HT-29 (cell line): ENCODE measurements around the gene MED25. TPM values are rescaled to one million over a fixed set of nuclear protein-coding genes. Genes with fewer than 3 reads are reported as not detected.
A peak's percentile ranks its signal among the peaks of the same experiment; 100 is the strongest.

ENCODE experiments used
- DNase-seq: peaks from one replicate; pipeline ENCODE4 v3.0.0-alpha.2; 2015; ENCODE audit warnings: low spot score
- total RNA-seq: library from RNA; depleted of rRNA; stranded (reverse); fragments of >200 nt; shearing (Covaris generic); gene quantifications from 2 replicates; pipeline ENCODE4 v1.2.3, GENCODE V29; 2014

The MED25 gene
- total RNA-seq, 1 experiment from 2014 or later = 88.3 TPM

DNA sequence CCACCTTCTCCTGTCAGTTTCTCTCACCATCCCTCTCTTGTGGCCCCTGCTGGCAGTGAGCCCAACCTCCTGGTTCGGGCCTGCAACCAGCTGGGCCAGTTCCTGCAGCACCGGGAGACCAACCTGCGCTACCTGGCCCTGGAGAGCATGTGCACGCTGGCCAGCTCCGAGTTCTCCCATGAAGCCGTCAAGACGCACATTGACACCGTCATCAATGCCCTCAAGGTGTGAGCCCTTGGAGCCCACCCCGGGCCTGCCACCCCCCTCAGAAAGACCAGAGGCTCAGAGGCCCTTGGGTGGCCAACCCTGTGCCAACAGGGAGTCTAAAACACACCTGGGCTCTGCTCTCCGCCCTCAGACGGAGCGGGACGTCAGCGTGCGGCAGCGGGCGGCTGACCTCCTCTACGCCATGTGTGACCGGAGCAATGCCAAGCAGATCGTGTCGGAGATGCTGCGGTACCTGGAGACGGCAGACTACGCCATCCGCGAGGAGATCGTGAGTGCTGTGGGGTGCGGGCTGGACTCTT lies 18.8 kb upstream of the MED25 start:
- no peak for DNase-seq

DNA sequence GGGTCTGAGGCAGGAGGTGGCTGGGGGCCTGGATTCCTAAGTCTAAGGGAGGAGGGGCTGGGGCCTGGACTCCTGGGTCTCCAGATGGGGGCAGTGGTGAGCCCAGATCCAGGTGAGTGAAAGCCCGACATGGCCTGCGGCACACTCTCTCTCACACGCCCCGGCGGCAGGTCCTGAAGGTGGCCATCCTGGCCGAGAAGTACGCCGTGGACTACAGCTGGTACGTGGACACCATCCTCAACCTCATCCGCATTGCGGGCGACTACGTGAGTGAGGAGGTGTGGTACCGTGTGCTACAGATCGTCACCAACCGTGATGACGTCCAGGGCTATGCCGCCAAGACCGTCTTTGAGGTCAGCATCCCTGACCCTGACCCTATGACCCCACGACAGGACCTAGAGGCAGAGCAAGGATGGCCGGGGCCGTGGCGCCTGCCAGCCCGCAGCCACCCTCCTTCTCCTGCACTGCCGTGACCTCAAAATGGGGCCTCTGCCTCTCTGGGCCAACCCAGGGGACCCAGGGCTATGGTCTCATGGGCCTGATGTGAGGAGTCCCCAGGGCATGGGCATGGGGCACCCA lies 18.2 kb upstream of the MED25 start:
- no peak for DNase-seq

GRCh38 chr19:49800771-49801170 lies 17.3 kb upstream of the MED25 start:
- no peak for DNase-seq

DNA sequence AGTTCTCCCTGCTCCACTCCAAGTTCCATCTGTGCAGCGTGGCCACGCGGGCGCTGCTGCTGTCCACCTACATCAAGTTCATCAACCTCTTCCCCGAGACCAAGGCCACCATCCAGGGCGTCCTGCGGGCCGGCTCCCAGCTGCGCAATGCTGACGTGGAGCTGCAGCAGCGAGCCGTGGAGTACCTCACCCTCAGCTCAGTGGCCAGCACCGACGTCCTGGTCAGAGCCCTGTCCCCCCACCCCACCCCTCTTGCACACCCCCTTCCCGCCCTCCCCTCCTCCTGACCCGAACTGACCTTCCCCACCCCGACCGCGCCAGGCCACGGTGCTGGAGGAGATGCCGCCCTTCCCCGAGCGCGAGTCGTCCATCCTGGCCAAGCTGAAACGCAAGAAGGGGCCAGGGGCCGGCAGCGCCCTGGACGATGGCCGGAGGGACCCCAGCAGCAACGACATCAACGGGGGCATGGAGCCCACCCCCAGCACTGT lies 16.6 kb upstream of the MED25 start:
- no peak for DNase-seq

GRCh38 chr19:49801966-49802661 lies 16.0 kb upstream of the MED25 start:
- peak; percentile 39 for DNase-seq

DNA sequence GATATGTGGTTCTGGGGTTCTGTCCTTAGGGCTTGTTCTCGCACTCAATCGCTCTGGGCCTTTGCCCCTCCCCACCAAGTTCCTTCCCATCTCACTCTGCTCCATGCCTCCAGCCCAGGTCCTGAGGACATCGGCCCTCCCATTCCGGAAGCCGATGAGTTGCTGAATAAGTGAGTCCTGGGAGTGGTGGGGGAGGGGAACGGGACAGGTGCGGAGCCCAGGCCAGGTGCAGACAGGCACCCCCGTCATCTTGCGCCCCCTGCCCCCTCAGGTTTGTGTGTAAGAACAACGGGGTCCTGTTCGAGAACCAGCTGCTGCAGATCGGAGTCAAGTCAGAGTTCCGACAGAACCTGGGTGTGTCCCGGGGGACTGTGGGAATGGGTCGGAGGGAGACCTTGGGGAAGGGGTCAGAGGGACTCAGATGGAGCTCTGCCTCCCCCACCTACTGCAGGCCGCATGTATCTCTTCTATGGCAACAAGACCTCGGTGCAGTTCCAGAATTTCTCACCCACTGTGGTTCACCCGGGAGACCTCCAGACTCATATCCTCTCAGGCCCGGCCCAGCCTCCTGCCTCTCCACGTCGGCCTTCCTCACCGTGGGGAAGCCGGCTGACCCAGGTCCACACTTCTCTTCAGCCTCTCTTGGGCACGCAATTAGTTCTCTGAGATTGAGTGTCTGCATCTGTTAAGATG lies 15.1 kb upstream of the MED25 start:
- DNase-seq = no peak

DNA sequence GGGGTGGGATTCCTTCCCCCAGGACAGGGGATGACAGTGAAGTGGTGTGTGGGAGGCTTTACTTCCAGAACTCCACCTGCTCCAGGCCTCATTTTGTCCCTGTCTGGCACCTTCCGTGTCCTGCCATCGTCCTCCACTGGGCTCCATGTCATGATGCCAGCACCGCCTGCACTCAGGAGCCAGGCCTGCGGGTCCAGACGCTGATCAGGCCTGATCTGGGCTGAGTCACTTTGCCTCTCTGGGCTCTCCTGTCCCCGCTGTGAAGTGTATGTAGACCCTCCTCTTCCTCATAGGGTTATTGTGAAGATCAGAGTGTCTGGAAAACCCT lies 14.6 kb upstream of the MED25 start:
- no peak for DNase-seq

- no peak for DNase-seq
These were observed 12.1 kb upstream of the MED25 start for GRCh38 chr19:49805822-49806619.

- DNase-seq = no peak
These were observed 11.5 kb upstream of the MED25 start for GRCh38 chr19:49806620-49806959.

GRCh38 chr19:49807058-49807903 lies 10.8 kb upstream of the MED25 start:
- no peak for DNase-seq

GRCh38 chr19:49807904-49808675 lies 10.0 kb upstream of the MED25 start:
- no peak for DNase-seq

DNA sequence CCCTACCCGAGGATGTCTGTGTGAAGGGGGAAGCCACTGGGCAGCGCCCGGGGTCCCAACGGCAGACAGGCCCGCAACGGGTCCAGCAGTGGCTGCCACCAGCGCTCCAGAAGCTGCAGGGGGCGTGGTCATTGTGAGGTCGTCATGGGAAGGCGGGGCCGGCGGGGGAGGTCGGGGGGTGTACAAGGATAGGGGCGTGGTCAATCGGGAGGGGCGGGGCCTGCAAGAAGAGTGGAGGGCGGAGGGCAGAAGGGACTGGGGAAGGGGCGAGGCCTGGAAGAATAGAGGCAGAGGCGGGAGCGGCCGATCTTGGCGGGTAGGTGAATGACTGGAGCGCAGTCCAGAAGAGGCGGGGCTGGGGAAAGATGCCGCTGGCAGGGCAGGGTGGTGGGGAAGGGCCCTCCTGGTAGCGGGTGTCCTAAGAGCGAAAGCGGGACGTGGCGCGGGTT lies 9.4 kb upstream of the MED25 start:
- DNase-seq = peak; percentile 81

GRCh38 chr19:49809160-49809940 lies 8.7 kb upstream of the MED25 start:
- DNase-seq = peak; percentile 48

- DNase-seq = no peak
These were observed 8.1 kb upstream of the MED25 start for GRCh38 chr19:49809941-49810389.

GRCh38 chr19:49811328-49811727 lies 6.8 kb upstream of the MED25 start:
- DNase-seq = peak; percentile 30

DNA sequence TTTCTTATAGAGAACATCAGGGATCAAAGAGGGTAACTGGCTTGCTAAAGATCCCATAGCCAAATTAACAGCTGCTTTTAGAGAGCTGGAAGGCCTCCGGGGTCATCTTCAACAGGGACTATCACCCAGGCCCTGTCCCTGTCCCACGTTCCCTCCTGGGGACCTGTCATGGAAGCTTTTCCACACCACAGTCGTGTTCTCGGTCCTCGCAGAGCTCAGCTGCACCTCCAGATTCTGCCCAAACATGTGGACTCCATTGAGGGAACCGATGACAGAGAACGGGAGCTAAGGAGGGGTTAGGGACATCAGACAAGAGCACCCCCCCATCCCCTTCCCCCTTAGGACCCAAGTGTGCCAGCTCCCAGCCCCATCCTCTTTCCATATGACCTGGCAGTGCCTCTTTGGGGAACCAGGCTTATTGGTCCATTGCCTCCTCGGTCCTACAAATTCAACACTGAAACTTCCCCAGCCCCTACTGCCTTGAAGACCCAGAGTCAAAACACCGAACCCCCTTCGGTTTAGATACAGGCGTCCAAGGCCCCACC lies 5.6 kb upstream of the MED25 start:
- no peak for DNase-seq

DNA sequence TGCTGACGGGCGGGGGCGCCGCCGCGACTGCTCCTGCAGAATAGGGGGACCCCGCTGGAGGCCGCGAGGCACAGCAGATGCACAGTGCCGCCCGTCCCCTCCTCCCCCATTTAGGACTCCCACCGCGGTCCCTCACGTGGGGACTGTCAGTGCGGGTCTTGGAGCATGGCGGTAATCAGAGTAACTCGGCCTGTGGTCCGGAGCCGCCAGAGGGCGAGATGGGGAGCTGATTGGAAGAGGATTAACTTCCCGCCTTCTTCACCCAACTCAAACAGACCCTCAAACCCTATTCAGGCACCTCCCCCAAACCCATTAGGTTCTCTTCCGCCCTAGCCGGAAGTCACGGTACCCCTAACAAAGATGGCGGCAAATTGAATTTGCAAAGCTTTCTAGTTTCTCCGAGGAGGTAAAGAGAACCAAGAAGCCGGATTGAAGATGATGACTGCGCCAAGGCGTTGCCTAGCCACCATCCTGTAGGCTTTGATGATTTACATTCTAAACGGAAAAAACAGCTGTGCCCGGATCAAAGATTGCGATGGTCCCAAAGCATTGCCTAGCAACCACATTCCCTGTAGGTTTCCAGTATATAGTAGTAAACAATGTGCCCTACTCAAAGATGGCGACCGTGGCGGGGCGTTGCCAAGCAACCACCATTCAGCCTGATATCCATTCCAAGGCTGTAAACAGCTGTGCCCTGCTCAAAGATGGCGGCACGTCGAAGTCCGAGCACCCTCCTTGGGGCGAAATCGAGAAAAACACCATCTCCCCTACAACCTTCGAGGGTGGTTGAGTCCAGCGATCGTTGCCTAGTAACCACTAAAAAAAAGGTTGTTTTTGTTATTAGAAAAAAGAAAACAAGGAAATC lies 4.9 kb upstream of the MED25 start, which contains the start of gene FUZ:
TSS of gene FUZ (minus strand) at position 296 of the 865 bp plus-strand sequence. CDS start at position 110, 186 bp downstream.
- DNase-seq = peak; percentile 96

- DNase-seq = no peak
These were observed 4.1 kb upstream of the MED25 start for GRCh38 chr19:49814010-49814409.
